GM19438 (cell line): ENCODE data around the gene GALNT7.
"Not testable (repeated sequence)": the region's sequence is repeated elsewhere in the genome, so short reads cannot be mapped to it uniquely, and the experiment has no call there.

Experiments used
- ATAC-seq: cut with Tn5 transposase; IDR thresholded peaks from one replicate; pipeline ENCODE4 v1.9.1; 2021; ENCODE audit warnings: low read depth; ENCODE audit not compliant: unreplicated experiment

The GALNT7 gene

DNA sequence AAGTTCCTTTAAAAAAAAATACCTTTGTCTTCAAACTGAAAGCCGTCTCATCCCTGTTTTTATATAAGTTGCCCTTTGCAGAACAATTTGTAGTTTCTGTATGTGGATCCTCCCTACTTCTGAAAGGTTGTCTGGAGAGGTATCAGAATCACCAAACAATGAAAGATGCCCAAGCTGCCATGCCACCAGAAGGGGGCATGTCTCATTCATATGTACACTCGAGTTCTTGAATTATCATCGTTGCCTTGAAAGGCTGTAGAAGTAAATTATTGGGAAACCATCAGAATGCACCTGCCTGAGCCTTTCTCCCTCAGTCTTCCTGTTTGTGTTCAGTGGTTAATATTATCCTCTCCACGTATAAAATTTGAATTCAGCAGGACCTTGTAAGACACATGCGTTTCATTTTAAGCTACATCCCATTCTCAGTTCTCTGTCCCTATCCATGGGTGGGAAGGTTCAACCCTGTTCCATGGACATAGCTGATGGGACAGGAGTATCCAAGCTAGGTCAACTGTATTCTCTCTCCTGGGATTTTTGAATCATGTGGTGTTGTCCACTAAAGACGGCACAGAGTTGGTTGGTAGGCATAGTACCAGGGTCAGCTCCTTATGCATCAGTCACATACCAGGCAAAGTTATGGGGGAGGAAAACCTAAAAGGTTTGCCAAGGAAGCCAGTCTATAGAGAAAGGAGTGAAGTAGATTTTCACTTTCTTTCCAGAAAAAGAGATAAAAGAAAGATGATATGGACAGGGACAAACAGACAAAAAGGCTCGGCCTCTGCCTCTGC is 24.0 kb downstream of the GALNT7 start:
- ATAC-seq = no peak

DNA sequence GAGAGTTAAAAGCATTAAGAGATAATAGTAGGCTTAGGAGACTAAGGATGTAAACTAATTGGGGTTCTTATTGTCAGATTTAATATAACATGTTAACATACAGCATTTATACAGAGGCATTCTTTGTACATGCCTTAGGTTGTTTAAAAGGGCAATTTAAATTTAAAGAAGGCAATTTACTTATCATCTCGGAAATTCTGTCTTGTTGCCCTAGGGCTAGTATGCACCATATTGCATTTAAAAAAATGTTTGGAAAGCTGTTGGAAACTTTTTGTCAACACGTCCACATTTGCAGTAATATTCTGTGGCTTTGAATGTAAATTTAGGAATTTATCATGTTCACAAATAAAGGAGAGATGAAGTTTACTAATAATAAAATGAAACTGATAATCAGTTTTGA is 25.5 kb downstream of the GALNT7 start:
- ATAC-seq = no peak

DNA sequence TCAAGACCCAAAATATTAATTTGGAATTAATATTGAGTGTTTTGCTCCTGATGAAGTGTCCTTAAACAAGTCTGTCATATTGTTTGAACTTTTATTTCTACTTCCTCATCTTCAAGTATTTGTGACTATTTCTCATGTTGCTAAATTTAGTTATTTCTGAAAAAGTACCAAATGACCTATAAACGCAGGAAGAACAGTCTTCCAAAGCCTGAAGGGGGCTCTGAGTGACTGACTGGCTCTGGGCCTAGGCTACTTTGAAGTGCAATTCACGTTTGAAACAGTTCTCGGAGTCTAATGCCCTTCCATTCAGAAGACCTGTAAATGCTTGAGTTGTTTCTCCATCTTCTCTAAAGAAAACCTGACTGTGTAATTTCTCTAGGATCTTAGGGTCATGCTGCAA is 26.5 kb downstream of the GALNT7 start:
- no peak for ATAC-seq

DNA sequence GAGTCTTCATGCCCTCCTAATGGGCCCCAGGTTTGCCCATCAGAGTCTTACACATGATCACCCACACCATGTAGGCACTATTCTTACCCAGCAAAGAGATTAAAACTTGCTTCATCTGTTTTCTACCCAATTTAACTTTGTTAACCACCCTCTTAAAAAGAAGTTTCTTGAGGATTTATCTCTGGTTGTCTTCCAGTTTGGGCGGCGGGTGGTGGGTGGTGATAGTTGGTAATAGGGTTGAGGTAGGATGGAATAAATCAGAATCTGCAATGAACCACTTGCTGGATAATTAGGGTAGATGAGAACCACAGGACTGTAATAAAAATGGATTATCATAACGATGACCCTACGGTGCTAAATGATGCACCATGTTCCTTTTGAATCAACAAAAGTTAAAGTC is 30.9 kb downstream of the GALNT7 start:
- no peak for ATAC-seq

DNA sequence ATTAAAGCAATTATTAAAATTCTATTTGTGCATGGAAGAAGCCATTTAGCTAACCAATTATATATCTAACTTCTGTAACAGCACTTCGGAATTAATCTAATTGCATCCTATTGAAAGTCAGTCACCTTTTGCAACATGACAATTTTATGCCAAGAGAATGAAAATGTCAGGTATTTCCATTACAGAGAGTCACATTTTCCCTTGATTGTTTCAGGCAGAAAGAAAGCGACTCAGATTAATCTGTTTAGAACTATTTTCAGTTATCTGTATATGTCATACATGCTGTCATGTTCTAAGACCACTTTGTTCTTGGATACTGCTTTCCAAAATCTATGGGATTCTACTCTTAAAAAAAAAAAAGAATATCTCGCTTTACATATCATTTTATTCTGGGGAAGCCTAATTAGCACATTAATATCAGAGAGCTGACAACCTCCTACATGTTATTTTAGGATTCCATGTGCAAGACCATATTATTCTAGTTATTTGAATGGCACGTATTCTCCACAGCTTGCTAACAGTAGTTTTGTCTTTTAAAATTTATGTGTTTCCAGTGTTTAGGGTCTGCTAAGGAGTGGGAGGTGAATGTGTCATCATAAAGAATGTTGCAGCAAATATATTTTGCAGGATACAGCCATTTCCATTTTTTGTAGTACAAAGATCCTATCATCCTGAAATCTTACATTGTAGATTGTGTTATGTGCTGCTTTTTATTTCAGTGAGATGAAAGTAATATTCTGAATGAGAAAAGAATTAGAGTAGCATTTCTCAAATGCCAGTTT is 31.7 kb downstream of the GALNT7 start:
- ATAC-seq = no peak

DNA sequence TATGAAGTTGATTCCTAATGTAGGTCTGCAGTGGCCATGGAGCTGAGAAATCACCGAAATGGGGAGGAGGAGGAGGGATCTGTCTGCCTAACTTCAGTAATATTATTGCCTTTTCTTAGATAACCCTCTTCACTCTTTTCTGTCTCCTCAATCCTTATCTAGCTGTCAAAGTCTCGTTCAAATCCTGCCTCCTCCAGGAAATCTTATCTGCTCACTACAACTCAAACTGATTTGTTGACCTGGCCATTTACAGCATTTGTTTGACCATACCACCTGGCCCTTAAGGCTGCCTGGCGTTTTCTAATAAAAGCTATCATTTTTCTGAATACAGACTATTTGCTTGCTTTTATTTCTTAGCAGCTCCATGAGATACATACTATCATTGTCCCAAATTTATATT is 33.8 kb downstream of the GALNT7 start:
- ATAC-seq = no peak

DNA sequence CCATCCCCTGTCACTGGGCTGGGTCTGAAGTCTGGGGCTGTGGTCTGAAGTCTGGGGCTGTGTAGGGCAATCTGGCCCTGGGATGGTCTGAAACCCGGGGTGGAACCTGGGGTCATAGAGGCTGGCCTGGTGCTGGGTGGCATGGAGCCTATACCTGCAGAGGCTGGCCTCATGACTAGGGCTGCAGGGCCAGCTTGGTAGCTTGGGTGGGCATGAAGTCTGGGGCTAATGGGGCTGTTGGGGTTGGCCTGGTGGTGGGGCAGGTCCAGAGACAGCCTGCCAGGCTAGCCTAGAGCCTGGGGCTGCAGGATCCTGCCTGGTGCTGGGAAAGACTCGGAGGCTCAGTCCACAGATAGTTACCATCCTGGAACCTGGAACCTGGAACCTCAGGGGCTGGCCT is 37.0 kb downstream of the GALNT7 start:
- no peak for ATAC-seq

DNA sequence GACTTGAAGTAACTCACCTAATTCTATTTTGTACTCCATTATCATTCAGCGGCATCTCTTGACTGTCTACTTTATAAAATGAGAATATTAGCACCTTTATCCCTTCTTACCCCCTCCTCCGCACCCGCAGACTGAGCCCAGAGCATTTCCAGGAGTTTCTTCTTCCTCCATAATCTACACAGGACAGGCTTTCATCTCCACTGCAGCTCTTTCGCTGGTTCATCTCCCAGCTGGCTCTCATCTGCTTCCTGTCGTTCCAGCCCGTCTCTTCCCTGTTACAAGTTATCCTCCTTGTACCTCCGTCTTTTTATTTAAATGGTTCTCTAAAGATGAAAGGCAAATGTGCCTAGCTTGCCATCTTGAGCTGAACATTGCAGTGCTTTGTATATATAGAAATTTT is 39.8 kb downstream of the GALNT7 start:
- no peak for ATAC-seq

DNA sequence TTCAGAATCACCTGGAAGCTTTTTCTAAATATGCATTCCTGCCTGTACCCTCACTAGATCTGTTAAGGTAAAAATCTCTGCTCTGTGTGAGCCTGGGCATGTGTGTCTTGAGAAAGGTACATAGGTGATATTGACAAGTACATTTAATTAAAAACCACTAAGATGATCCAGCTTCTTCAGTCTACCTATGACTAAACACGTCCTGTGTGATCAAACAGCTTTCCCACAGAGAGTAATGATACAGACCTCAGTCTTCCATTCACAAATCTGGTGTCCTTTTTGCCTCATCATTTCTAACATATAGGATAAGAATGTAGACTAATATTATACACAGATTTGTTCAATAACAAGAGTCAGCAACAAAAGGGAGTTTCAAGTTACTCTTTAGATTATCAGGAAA is 42.6 kb downstream of the GALNT7 start:
- no peak for ATAC-seq

DNA sequence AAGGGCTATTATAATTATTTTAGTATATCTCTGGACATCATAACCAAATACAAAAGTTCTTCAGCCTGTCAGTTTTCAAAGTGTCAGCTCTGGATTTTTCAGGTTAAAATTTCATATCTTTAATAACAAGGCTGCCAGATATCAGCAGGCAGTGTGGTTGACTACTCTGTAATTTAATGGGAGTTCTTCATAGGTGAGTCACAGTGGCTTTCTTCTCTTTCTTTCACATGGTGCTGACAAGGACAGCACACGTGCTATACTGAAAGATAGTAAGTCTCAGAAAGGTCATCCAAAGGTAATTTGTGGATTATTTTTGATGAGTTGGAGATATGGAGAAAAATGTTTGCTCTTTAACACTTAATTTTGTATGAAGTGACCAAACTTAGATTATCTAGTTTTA is 43.2 kb downstream of the GALNT7 start:
- no peak for ATAC-seq

DNA sequence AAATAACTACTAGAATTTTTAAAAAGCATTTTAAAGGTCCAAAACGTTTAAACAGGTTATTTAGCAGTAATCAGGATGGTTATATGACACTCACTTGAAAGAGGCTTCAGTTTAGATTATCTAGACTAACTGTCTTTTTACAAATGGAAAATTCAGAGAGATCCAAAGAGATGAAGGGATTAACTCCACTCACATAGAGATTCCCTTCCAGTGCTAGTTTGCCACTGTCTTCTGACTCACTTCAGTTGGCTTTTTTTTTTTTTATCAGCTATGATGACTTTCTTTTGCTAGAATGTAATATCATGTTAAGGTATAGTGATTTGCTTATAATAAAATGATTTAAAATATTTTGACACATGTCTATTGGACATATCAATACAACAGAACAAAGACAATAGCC is 43.8 kb downstream of the GALNT7 start:
- no peak for ATAC-seq

DNA sequence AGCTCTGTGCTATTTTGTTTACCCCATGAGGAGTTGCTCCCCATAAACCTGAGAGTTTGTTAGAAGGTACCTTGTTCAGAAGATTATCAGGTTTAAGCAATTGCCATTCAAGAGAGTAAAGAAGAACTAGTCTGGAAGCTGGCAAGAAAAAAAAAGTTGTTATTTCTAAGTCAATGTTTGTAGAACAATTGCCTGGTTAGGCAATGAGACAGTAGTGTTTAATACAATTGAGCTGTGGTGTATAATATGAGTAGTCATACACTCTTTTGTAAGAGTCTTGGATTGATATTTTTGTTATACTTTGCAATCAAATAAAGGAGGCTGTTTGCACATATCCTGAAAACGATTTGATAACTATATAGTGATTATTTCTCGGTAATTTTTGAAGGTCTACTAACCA is 44.7 kb downstream of the GALNT7 start:
- no peak for ATAC-seq

DNA sequence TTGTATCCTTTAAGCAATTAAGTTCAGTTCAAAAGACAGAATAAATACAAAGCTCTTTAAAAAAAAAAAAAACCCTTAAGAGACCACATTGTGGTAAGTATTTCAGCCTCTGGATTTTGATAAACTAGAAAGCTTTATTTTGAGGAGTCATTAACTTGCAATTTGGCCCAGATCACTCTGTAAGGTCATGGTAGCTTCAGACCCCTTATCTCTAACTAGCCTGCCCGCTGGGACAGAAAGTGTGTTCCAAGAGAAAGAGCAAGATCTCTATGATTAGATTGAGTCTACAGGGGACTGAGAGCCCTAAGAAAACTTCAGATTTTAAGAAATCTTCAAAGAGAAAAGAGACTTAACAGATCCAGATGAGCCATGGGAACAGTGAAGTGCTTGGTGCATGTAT is 45.6 kb downstream of the GALNT7 start:
- no peak for ATAC-seq

DNA sequence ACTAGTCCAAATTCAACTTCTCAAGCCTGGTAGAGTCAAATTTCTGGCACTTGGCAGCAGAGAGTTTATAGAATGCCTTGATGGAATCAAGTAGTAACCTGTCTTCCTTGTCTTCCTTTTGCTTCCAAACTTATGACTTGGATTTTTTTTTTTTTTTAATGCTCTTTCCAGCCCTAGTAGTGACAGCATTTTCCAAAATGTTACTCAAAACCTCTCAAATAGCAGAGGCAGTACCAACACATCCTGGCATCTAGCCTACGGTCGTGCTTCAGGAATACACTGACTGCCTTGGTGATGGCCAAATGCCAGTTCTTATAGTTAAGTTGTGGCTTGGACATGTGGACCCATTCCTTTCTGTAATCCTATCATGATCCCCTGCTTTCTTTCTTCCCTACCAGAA is 46.0 kb downstream of the GALNT7 start:
- ATAC-seq = no peak

DNA sequence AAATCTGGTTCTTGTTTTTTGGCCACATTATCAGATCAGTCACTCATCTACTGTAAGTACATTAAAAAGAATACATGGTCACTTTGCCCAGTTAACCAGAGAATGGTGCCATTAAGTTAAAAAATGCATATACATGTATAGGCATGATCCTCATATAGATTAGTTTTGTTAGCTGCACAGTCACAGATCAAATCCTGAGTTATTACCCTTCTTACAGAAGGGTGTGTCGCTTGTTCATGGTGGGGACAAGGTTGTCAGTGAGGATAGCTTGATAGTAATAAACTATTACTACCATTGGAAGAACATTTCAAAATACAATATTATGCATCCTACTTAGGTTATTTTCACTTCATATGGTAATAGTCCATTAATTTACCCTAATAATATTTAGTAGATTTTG is 48.5 kb downstream of the GALNT7 start:
- no peak for ATAC-seq

DNA sequence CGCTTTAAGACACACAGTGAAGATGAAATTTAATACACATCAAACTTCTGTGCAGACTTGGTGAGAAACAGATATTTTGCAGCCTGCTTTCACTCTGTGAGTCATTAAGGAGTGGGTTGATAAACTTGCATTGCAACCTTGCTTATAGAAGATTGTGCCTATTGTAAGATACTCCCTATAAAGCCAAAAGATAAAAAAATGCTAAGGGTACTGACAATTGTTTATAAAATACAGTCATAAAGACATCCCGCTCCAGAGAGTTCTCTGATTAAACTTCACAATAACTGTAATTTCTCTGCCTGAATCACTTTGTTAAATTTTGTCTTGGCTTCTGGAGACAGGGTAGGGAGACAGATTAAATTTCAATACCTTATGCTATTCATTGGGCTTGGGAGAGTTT is 49.1 kb downstream of the GALNT7 start:
- no peak for ATAC-seq

DNA sequence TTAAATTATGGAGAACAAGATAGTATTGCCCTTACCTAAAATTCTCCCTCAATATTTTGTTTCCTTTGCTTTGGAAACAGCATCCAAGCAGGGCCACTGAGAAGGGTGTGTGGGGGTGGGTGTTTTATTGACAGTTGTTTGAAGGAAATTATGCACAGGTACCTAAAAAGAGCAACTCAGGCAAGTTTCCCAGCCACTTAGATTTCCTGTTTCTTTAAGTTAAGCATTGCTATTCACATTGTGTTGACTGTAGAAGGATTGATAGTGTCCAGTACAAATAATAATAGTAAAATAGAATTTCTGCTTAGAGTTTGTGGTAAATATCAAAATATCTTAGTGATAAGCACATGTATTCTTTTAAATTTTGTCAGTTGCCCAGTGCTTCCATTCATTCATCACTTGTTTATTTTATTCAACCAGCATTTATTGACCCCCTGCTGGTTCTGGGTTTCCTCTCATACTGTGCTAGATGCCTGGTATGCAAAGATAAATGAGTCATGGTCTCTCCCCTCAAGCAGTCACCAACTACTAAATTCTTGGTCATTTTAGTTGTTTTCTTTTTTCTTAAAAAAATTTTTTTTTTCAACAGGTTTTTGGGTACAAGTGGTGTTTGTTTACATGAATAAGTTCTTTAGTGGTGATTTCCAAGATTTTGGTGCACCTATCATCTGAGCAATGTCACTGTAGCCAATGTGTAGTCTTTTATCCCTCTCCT is 50.0 kb downstream of the GALNT7 start:
- ATAC-seq = no peak

DNA sequence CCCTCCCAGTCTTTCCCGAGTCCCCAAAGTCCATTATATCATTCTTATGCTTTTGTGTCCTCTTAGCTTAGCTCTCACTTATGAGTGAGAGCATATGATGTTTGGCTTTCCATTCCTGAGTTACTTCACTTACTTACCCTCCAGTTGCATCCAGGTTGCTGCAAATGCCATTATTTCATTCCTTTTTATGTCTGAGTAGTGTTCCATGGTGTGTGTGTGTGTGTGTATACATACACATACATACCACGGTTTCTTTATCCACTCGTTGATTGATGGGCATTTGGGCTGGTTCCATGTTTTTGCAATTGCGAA is 50.5 kb downstream of the GALNT7 start:
- ATAC-seq = not testable (repeated sequence)

DNA sequence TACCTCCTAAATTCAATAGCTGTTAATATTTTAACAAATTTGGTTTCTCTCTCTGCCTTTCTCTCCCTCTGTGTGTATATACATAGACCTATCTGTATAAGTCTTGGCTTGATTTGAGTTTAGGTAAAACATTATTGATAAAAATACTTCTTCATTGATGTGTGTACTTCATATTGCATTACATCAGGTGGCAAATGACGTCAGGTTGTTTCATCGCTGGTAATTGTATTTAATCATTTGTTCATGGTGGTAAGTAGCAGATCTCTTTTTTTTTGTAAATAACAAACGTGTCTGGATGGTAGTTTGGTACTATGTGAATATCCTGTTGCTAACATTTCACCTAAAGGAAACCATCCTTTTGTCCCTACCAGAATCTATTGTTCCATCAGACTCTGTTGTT is 55.1 kb downstream of the GALNT7 start:
- no peak for ATAC-seq

DNA sequence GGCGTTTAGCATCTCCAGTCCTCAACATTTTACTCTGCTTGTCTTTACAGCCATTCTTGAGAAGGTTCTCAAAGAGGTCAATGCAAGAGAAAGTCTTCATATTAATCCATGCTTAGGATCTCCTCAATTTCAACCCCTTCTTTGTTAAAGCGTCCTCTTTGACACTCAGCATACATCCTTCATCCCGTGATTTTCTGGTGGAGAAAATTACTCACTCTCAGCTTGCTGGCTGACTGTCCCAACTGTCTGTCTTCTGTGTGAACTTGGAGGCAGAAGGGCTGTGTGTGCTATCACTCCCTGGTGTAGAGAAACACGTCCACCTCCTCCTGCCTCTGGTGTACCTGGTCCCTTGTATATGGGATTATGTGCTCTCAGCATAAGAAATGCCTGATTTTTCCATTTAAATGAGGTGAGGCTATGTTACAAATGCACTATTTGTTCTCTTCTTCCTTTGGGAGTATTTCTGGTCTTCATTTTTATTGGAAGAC is 57.8 kb downstream of the GALNT7 start:
- ATAC-seq = no peak

DNA sequence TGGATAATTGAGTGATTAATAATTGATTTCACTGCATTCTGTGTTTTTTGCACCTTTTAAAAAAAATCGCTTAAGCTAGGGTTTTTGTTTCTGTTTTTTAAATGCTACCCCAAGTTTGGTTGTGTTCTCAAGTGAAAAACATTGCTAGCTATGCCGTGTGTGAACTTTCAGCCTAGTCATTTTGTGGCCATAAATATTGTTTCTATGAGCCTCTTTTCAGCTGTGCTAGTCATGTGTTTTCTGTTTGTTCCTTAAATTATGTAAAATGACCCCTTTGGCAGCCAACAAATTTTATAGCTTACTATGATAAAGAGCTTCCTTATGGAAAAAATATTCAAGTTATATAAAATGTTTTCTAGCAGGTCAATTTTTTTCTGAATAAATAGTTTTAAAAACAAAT is 59.1 kb downstream of the GALNT7 start:
- no peak for ATAC-seq

DNA sequence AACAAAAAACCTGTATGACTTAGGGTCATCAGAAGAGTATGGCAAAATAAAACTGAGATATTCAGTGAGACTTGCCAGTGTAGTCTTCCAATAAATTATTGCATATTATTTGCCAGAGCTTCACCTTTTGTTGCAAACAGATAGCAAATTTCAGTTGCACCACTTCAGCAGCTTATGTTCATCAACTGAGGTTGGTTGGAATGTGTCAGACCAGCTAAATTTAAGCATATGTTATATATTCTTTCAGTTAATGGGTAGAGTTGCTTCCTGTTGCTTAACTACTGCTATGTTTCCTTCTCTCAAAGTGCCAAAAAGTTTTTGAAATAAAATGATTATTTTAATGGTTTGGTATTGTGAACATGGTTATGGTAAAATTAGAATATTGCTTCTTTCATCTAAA is 61.5 kb downstream of the GALNT7 start:
- no peak for ATAC-seq
